Stimulated activated CD4-positive, alpha-beta T cell treated with anti-CD3 and anti-CD28 coated beads, Interleukin-2, amount 100 ng/mL, for 24 hours (primary cell): ENCODE results near the gene SGMS1.

Experiments used
- DNase-seq, 2 donors: peaks; one replicate each; pipeline ENCODE4 v3.0.0-alpha.2; 2020

The SGMS1 gene

DNA sequence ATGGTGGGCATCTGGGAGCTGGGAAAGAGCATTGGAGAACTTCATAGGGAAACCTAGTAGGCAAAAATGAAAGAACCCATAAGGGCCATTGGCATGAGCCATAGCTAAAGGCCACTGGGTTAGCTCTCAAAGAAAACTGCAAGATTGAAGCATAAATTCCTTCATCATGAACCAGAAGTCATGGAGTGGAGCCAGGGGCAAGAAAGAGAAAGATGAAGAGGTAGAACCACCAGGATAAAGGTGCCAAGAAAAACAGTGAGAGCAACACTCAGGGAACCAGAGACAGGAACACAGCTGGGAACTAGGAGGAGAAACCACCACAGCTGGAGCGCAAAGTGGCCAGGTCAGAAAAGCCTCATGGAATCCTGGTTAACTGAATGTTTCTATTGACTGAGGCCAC, 11.5 kb upstream of the SGMS1 start:
- no peak for DNase-seq

DNA sequence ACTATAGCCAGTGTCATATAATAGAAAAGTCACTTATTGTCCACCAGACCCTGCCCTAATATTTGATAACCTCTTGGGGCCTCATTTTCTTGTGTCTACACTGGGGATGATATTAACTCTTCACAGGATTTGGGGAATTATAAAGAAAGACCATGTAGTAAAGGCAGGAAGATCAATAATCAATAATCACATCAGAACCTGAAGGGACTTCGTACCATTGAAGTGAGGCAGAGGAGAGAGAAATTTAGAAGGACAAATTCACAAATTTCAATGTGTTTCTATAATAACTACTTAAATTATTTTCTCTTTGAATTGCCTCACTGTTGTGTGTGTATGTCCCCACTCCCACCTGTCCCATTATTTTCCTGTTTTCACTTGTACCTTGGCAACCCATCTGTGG, 10.7 kb upstream of the SGMS1 start:
- no peak for DNase-seq

- DNase-seq, result no peak
Measured at GRCh38 chr10:50631052-50631451, 7.3 kb upstream of the SGMS1 start.

DNA sequence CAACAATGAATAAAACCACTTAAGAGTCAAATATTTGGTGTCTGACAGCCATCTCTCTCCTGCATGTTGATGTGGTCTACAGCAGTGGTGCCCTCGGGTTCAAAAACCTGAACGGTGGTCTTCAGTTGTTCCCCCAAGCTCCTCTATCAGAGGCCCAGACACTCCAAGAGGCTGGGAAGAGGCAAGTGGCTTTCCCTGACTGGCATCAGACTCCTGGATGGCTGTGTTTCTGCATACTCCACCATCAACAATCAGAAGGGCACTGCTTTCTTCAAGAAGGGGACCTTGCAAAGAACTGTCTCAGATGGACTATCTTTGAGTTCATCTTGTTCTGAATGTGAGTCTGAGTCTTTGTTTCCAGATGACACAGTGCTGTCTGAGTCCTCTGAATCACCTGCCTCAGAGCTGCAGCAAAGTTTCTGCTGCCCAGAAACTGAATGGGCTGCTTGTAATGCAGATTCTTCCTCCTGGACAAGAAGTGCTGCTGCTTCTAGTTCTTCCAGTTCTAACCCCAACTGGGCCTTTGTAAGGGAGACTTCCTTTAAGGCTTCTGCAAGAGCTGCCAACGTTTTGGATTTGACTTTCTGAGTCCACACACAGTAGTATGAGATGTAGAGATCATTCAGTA, 5.9 kb upstream of the SGMS1 start:
- DNase-seq, result no peak

GRCh38 chr10:50627896-50628295, 4.1 kb upstream of the SGMS1 start:
- DNase-seq, result no peak

- no peak for DNase-seq
Measured at GRCh38 chr10:50627443-50627842, 3.7 kb upstream of the SGMS1 start.

DNA sequence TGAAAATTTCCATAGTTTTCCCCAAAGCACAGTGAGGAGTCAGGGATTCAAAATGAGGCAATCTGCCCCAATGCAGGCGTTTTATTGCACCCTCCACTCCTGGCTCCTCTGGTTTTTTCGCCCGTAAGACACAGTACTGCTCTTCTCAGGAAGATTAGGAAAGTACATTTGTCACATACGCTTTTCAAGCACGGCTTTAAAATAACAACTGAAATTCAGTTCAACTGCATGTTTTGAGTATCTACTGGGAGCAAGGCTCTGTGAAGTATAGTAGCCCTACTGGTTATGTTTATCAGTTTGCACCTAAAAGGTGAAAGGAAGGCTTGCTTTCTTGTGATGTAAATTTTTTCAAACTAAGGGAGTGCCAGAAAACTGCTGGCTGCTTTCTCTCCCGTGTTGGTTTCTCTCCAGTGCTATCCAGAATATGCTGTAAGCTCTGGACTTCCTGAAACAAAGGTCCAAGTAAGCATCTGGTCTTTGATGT, 1.9 kb upstream of the SGMS1 start:
- no peak for DNase-seq

- DNase-seq, result peak; percentile 62 to 63
Measured at GRCh38 chr10:50624866-50625501, 1.2 kb upstream of the SGMS1 start.

GRCh38 chr10:50624413-50624865, 683 bp upstream of the SGMS1 start:
- peak; percentile 97 to 98 for DNase-seq

GRCh38 chr10:50622706-50623662, 772 bp downstream of the SGMS1 start:
- peak; percentile 49 to 50 for DNase-seq

GRCh38 chr10:50621968-50622705, 1.6 kb downstream of the SGMS1 start:
- peak; percentile 49 to 63 for DNase-seq

GRCh38 chr10:50620899-50621298, 2.9 kb downstream of the SGMS1 start:
- no peak for DNase-seq

- DNase-seq, result no peak
Measured at GRCh38 chr10:50619882-50620281, 3.9 kb downstream of the SGMS1 start.

DNA sequence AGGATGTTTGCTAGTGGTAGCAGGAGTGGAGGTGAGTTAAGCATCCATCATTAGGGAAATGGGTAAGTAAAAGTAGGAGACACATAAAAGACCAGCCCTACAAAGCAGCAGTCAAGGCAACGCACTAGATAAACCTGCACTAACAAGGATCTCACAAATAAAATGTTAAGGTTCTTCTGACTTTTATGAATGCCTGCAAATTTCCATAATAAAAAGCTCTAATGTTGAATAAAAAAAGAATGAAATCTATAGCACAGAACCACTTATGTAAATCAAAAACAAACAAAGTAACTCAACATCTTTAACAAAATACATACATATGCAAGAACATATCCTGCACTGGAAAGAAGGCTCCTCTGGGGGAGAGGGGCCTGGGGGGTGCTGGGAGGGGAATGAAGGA, 4.6 kb downstream of the SGMS1 start:
- DNase-seq, result no peak

- DNase-seq, result no peak
Measured at GRCh38 chr10:50618624-50619023, 5.1 kb downstream of the SGMS1 start.

- no peak for DNase-seq
Measured at GRCh38 chr10:50615658-50616057, 8.1 kb downstream of the SGMS1 start.

GRCh38 chr10:50614444-50615137, 9.2 kb downstream of the SGMS1 start:
- DNase-seq, result no peak

DNA sequence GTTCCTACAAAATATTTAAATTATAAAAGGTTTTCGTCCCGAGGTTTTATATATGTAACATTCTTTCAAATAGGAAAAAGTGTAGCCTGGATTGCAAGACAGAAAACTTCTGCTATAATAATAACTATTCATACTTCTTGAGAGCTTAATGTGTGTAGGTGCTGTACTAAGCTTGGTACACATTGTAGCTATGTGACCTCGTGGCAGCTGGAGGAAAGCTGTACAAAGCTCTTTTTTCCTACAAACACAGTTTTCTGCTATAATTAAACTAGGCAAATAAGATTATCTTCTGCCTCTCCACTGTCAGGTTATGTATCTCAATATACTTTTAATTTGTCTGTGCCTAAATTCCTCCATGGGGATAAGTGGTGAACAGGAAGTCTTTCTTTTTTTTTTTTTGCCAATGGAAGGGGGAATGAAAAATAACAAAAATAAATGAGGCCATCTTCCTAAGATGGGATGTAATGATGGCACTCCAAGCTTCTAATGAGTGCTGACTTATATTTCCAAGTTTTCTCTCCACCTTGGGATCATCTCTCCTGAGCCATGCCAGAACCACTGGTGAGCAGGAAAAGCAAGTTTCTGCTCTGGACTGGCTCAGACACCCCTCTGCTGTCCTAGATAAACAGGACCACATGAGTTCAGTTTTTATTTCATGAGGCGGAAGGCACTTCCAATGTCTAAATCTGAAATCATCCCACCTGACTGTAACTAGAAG, 9.9 kb downstream of the SGMS1 start:
- DNase-seq, result no peak

GRCh38 chr10:50613150-50613549, 10.6 kb downstream of the SGMS1 start:
- no peak for DNase-seq

- DNase-seq, result no peak
Measured at GRCh38 chr10:50610368-50610767, 13.4 kb downstream of the SGMS1 start.

- DNase-seq, result no peak
Measured at GRCh38 chr10:50607356-50607925, 16.3 kb downstream of the SGMS1 start.
